SU-DHL-6 (cell line): ENCODE measurements around the gene GNG7.
A peak's percentile ranks its signal among the peaks of the same experiment; 100 is the strongest.

Experiments used
- H2AFZ ChIP-seq: fragments of 200-600 bp; sonication (generic); 2 replicates; pipeline ENCODE4 v1.6.1; 2014; ENCODE audit warnings: low read depth, mild to moderate bottlenecking, moderate library complexity, mixed read lengths, antibody characterized with exemption, low read length; ENCODE audit not compliant: severe bottlenecking
- H3F3A ChIP-seq: fragments of 200-600 bp; shearing (Covaris generic); 2 replicates; pipeline ENCODE4 v1.6.0; 2016; ENCODE audit warnings: antibody characterized with exemption, mild to moderate bottlenecking; ENCODE audit not compliant: insufficient read depth
- H3K27ac ChIP-seq: fragments of 200-600 bp; sonication (generic); 2 replicates; pipeline ENCODE4 v1.5.1; 2016; ENCODE audit warnings: low read depth, mild to moderate bottlenecking, low read length, moderate library complexity, mixed read lengths
- H3K27me3 ChIP-seq: fragments of 200-600 bp; sonication (generic), shearing (Covaris generic); 2 replicates; pipeline ENCODE4 v1.6.0; 2014; ENCODE audit warnings: mild to moderate bottlenecking, low read length
- H3K36me3 ChIP-seq: fragments of 200-600 bp; sonication (generic); 2 replicates; pipeline ENCODE4 v1.6.1; 2014; ENCODE audit warnings: mild to moderate bottlenecking, low read length, mixed read lengths
- H3K4me2 ChIP-seq: fragments of 300-600, 200-600 bp; shearing (Covaris generic), sonication (generic); 2 replicates; pipeline ENCODE4 v1.6.0; 2014; ENCODE audit warnings: low read length, low read depth, mild to moderate bottlenecking; ENCODE audit not compliant: poor library complexity, severe bottlenecking
- H3K4me3 ChIP-seq: fragments of 200-600 bp; sonication (generic); 2 replicates; pipeline ENCODE4 v1.5.1; 2014; ENCODE audit warnings: antibody characterized with exemption, low read length, mild to moderate bottlenecking, mixed read lengths; ENCODE audit not compliant: insufficient read depth, poor library complexity, severe bottlenecking
- H3K79me2 ChIP-seq: fragments of 200-600 bp; sonication (generic); 2 replicates; pipeline ENCODE4 v1.6.1; 2014; ENCODE audit warnings: mild to moderate bottlenecking, low read length, moderate library complexity; ENCODE audit not compliant: insufficient read depth
- H3K9ac ChIP-seq: fragments of 200-600 bp; sonication (generic); 2 replicates; pipeline ENCODE4 v1.7.0; 2014; ENCODE audit warnings: mild to moderate bottlenecking, low read length
- H3K9me2 ChIP-seq: fragments of 200-600 bp; sonication (generic); replicated peaks from 2 replicates; pipeline ENCODE4 v1.6.1; 2014; ENCODE audit warnings: low read length; ENCODE audit not compliant: insufficient read depth
- H3K9me3 ChIP-seq: fragments of 200-600 bp; sonication (generic); 2 replicates; pipeline ENCODE4 v1.6.1; 2014; ENCODE audit warnings: low read length, mixed read lengths; ENCODE audit not compliant: insufficient read depth
- H4K20me1 ChIP-seq: fragments of 200-600 bp; sonication (generic); 2 replicates; pipeline ENCODE4 v1.6.1; 2014; ENCODE audit warnings: low read depth, mild to moderate bottlenecking, antibody characterized with exemption, low read length, moderate library complexity, mixed read lengths
- CTCF ChIP-seq: fragments of 200-600 bp; sonication (generic); IDR thresholded peaks from one replicate; pipeline ENCODE4 v1.5.1; 2017; ENCODE audit warnings: antibody characterized with exemption, mild to moderate bottlenecking, low read length, moderate library complexity; ENCODE audit not compliant: insufficient read depth, poor library complexity, severe bottlenecking
- EZH2phosphoT487 ChIP-seq: fragments of 200-600 bp; sonication (generic), shearing (Covaris generic); conservative IDR thresholded peaks from 2 replicates; pipeline ENCODE4 v1.6.1; 2018; ENCODE audit warnings: mild to moderate bottlenecking, antibody characterized with exemption, low read length, moderate library complexity, mixed read lengths

The GNG7 gene

GRCh38 chr19:2578901-2579677 lies 123.4 kb downstream of the GNG7 start:
- H3K9me3 ChIP-seq = no peaks in the 10 kb centered on the region
- H3K27ac ChIP-seq = no peak overlapping the region
- H3K4me3 ChIP-seq = no peak overlapping the region
- no peaks in the 10 kb centered on the region for H3K36me3 ChIP-seq
- H3K9me2 ChIP-seq = no peaks in the 10 kb centered on the region
- TF ChIP-seq EZH2phosphoT487 (no peak), CTCF (peak; percentile 25)
- H2AFZ ChIP-seq = no peak overlapping the region
- no peaks in the 10 kb centered on the region for H3F3A ChIP-seq
- H3K27me3 ChIP-seq = no peaks in the 10 kb centered on the region
- no peaks in the 10 kb centered on the region for H4K20me1 ChIP-seq
- H3K4me2 ChIP-seq = no peak overlapping the region
- H3K79me2 ChIP-seq = no peaks in the 10 kb centered on the region
- H3K9ac ChIP-seq = no peak overlapping the region

GRCh38 chr19:2578391-2578890 lies 124.1 kb downstream of the GNG7 start:
- Histone ChIP-seq H3K4me3 (no peak overlapping the region), H3K79me2 (no peaks in the 10 kb centered on the region), H3K36me3 (no peaks in the 10 kb centered on the region), H3F3A (no peaks in the 10 kb centered on the region), H3K9ac (no peak overlapping the region), H4K20me1 (no peaks in the 10 kb centered on the region), H3K4me2 (no peak overlapping the region), H3K9me3 (no peaks in the 10 kb centered on the region), H3K9me2 (no peaks in the 10 kb centered on the region), H3K27me3 (no peaks in the 10 kb centered on the region), H2AFZ (no peak overlapping the region), H3K27ac (no peak overlapping the region)
- TF ChIP-seq EZH2phosphoT487 = no peak

- Histone ChIP-seq H3K9ac (no peak overlapping the region), H3K36me3 (no peaks in the 10 kb centered on the region), H3K4me2 (no peak overlapping the region), H3K79me2 (no peaks in the 10 kb centered on the region), H4K20me1 (no peaks in the 10 kb centered on the region), H3K9me2 (no peaks in the 10 kb centered on the region), H3K27ac (no peak overlapping the region), H3K9me3 (no peaks in the 10 kb centered on the region), H3K4me3 (no peak overlapping the region), H3F3A (no peaks in the 10 kb centered on the region), H3K27me3 (no peaks in the 10 kb centered on the region), H2AFZ (no peak overlapping the region)
- TF ChIP-seq EZH2phosphoT487 = no peak
- no peak for TF ChIP-seq CTCF
Measured at GRCh38 chr19:2577722-2578335, 124.7 kb downstream of the GNG7 start.
